ENCODE results near the gene DLGAP3.

DLGAP3 gene

DNA sequence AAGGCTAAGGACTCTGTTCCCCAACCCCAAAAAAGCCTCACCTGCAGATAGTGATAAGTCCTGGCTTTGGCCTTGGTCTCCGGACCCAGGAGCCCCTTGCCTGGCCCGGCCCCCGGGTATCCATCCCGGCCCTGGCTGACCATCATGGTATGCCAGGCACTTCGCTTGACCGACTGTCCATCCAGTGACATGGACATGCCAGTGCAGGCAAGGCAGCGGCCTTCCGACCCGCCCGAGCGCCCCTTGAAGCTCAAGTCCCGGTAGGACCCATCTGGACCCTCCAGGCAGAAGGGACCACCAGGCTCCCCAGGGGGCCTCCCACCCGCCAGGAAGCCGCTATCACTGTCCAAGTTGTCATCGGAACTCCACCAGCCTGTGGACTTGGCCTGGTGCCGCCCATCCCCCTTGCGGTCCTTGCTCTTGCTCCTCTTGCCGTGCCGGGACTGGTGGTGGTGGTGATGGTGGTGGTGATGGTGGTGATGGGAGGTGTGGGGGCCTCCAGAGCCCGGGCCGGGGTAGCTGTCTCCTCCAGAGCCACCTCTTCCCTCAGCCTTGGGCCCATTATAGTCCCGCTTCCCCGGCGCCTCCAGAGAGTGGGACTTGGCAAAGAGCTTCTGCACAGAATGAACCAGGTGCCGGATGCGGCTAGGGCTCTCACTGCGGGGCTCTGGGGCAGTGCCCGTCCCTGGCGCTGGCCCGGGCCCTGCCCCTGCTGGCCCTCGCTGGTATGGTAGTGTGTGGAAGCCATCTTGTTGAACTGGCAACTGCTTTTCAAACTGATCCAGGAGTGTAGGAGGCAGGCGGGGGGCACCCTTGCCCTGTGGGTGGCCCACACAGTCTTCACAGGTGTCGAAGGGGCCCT lies 25.0 kb downstream of the DLGAP3 start:
- no peak for FAIRE-seq

GRCh38 chr1:34901919-34902318 lies 27.5 kb downstream of the DLGAP3 start:
- no peak for FAIRE-seq

DNA sequence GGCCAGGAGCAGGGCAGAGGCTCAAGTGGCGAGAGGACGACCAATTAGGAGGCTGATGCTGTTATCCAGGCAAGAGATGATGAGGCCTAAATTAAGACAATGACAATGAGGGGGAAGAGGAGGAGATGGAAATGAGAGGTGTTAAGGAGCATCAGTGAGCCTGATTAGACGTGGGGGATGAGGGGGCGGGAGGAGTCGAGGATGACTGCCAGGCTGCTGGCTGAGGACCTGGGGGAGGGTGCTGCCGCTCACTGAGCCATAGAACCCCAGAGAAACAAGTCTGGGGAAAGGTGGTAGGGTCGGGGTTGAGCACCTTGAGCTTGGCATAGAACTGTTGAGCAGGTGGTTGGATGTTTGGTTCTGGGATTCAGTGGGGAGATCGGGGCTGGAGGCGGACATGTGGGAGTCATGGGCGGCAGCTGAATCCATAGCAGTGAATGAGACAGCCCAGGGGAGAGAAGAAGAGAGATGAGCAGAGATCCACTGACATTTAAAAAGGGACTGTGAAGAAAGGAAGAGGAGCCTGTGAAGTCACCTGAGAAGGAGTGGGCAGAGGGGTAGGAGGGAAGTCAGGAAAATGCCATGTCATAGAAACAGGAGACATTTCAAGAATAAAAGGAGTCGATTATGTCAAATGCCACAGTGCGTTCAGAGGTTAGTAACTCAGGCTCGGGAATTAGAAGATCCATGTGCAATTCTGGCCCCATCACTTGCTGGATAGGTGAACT lies 28.5 kb downstream of the DLGAP3 start:
- no peak for FAIRE-seq

DNA sequence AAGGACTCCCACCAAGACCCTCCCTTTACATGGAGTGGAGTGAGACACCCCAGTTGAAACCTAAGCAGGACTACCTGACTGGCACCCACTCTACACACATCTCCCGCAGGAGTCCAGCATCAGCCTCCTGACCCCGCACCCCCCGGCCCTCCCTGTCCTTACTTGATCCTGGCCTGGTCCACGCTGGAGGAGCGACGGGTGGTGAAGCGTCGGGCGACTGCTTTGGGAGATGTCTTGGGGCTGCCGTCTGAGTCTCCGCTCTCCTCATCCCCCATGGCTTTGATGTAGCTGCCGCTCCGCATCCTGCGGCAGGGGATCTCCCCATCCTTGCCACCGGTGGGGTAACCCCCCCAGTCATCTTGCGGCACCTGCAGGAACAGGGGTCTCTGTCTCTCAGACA lies 29.5 kb downstream of the DLGAP3 start:
- no peak for FAIRE-seq

DNA sequence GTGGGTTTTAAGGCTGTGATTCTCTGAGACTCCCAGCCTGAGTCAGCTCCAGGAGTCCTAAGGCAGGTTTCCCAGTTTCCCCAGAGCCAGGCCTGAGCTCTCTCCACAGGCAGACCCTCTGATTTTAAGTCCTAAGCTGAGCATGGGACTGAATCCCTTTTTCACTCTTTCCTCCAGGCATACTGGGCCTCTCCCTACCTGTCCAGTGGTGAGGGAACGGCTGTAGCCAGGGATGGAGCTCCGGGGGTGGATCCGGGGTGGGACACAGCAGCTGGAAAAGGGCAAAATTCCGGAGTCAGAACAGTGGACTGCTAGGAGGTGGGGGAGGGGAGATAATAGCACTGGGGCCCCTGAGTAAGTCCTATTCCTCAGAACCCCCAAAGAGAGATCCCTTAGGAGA lies 30.0 kb downstream of the DLGAP3 start:
- FAIRE-seq: no peak

- FAIRE-seq: no peak
Measured at GRCh38 chr1:34898330-34898761, 31.1 kb downstream of the DLGAP3 start.

DNA sequence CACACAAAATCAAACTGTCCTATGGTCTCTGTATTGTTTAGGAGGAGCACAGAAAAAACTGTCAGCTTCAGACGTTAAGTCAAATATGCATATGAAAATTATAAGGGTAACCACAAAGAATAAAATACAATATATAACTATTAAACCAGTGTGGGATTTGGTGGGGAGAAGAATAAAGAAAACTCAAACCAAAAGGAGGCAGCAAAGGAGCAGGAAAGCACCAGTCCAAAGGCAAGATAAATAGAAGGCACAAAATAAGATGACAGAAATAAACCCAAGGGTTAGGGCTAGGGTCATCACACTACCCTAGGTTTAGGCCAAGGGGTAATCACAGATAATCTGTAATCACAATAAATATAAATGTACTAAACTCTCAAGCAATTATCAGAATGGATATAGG lies 32.8 kb downstream of the DLGAP3 start:
- FAIRE-seq: no peak

GRCh38 chr1:34889705-34890104 lies 39.7 kb downstream of the DLGAP3 start:
- no peak for FAIRE-seq

GRCh38 chr1:34887593-34887992 lies 41.9 kb downstream of the DLGAP3 start:
- no peak for FAIRE-seq

GRCh38 chr1:34885405-34886247 lies 43.8 kb downstream of the DLGAP3 start:
- FAIRE-seq: no peak

GRCh38 chr1:34884961-34885360 lies 44.5 kb downstream of the DLGAP3 start:
- no peak for FAIRE-seq

DNA sequence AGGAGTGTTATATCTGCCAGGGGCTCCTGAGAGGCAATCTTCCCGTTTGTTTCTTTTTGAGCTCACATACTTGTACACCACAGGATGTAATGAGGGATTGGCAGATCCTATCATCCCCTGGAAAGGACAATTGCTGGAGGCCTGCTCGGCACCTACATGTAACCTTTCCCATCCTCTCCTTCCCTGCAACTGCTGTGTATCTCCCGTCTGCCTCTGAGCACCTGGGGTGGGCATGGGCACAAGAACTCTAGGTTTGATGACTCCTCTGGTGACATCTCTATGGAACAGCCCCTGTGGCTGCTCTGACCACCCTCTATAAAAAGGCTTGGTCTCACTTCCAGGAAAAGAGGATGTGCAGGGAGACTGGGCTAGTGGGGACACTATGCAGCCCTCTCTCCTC lies 44.9 kb downstream of the DLGAP3 start:
- FAIRE-seq: no peak

- no peak for FAIRE-seq
Measured at GRCh38 chr1:34879230-34879629, 50.2 kb downstream of the DLGAP3 start.

DNA sequence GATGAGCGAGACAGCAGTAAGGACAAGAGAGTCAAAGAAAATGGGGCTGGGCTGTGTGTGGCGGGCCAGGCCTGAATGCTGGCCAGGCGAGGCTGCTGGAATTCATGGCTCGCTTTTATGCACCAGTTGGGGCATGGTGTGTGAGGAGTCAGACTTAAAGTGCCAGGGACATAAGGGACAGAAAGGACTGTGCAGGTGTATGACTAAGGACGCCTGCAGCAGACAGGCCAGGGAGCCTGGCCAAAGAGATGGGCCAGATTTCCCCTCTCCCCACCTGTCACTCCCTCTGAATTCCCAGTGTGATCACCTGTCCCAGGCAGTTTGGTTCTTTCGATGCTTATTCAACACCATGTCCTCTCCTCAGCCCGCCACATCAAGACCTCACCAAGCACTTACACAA lies 53.0 kb downstream of the DLGAP3 start:
- no peak for FAIRE-seq

DNA sequence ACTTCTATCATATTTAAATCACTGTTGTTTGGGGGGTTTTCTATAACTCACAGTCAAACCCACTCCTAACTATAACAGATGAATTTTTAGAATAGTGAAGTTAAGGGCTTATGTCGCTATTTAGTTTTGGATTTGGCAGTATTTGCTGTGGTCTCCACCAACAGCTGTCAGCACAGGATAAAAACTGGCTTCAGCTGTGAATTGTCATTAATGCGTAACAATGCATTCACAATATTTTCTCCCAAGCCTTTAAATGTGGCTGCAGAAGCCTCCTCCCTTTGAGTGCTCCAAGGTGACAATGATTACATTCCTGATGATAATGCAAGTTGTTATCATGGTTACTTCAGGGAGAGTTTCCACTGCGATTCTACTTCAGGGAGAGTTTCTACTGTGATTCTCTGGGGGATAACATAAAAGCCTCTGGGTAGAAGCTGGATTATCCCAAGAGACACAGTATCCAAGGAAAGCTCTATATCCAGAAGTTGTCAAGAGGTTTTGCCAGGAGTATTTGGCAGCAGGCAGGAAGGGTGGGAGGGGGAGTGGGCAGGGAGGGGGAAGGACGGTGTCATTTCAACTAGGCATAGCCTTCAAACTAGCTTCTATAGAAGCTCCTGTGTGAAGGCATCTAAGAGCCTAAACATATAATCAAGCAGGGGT lies 55.0 kb downstream of the DLGAP3 start:
- FAIRE-seq: no peak

GRCh38 chr1:34872133-34872503 lies 57.3 kb downstream of the DLGAP3 start:
- no peak for FAIRE-seq

DNA sequence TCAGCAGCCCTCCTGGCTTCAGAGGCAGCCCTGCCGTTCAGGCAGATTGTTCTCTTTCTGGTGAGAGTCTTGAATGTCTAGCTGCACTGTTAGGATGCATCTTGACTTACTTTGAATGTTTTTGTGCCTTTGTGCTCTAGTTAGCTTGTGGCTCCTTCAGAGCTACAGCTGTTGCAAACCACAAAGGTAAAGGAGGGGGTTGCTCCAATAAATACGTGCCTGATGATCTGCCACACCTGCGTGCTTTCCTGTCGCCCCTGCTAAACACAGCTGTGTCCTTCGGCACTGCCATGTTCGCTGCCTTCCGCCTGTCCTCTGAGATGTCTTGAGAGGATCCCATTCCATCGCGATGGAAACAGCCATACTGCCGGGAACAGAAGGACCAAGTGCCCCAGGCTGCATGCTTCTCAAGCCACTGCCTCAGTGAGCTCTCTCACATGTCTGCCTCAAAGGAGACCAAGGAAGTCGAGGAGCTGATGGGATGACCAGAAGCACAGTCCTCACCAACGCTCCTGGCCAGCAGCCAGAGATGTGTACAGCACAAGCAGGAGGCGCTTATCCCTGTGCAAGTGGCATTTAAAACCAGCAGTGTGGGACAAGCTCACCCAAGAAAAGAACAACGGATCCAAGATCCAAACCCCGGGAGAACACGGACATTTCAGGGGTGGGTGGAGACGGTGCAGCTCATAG lies 57.9 kb downstream of the DLGAP3 start:
- no peak for FAIRE-seq

DNA sequence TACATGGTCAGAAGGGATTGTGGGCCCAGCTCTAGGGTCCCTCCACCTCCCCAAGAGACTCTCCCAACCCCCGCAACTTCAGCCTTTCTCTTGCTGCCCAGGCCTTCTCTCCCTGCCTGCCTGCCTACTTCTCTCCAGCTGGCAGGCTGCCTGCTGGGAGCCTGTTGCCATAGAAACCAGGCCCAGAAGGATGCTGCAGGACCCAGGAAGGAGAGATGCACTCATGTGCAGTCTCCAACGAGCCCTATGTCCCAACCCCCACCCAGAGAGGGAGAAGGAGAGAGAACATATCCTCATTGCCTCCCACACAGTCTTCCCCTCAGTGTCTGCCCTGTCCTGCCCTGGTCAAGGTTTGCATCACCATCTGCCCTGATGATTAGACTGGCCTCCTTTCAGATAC lies 59.1 kb downstream of the DLGAP3 start:
- no peak for FAIRE-seq

- no peak for FAIRE-seq
Measured at GRCh38 chr1:34869760-34870159, 59.7 kb downstream of the DLGAP3 start.

DNA sequence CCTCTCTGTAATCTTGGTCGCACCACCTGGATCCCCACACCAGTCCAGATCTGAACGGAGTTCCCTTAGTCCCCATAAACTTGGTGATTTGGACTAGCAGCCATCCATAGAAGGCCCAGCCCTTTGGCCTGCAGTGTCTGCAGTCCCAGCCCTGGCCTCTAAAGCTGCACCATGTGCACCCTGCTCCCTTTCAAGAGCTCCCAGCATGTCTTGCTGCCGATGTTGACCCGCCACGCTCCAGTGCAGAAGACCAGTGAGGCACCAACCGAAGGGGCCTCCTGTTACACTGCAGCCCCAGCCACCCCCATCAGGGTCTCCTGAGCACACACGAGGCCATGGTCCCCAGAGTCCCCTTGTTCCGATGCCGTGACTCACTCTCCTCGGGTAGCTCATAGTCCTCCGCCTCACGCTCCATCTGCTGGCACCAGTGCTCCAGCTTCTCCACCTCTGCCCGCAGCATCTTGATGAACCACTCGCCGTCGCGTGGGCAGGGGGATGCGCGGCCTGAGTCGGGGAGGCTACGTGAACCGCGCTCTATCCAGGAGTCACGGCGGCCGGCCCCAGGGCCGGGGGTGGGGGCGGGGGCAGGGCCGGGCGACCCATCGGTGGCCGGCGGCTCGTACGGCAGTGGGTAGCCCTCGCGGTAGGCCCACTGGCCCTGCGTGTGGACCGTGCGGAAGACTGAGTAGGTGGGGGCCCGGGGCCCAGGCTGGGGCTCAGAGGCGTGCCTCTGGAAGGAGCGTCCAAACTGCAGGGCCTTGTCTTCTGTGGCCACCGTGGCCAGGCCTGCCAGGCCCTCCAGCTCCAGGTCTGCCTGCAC lies 61.0 kb downstream of the DLGAP3 start:
- no peak for FAIRE-seq

DNA sequence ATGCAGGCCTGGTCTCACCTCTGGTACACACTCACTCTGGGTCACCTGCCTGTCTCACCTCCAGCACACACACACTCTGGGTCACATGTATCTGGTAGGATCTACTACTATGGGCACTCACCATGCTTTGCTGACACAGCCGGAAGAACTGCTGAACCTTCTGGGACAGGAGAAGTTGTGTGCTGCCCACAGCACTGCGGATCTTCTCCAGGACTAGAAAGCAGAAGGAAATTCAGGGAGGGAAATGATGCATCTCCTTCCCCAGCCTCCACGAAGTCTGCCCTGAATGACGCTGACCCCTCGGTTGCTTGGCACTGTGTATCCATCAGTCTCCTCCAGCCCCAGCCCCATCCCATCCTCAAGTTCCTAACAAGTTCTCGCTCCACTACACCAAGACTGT lies 62.0 kb downstream of the DLGAP3 start:
- FAIRE-seq: no peak
